ENCODE data around the gene ITGA11. TPM values are rescaled to one million over a fixed set of nuclear protein-coding genes. Genes with fewer than 3 reads are reported as not detected.

Gene ITGA11
- total and polyA plus RNA-seq, 2 donors (not counting 1 experiment from before 2014, with no cell fraction given), result not detected

GRCh38 chr15:68463996-68464395 lies 32.0 kb upstream of the ITGA11 start:
- Histone ChIP-seq H3K4me1 (ENCODE audit: control insufficient read depth in 2 of 2, insufficient read depth in 2 of 2, low read length in 2 of 2) (no peaks in the 10 kb centered on the region), H3K36me3 (replicated peaks in 1 of 2; ENCODE audit: control extremely low read depth in 1 of 2, control insufficient read depth in 1 of 2, extremely low read depth in 1 of 2, insufficient read depth in 2 of 2, low read length in 1 of 2) (no peaks in the 10 kb centered on the region), H3K4me2 (replicated peaks; ENCODE audit: low read depth, low read length, poor library complexity, severe bottlenecking) (no peak overlapping the region), H2AFZ (ENCODE audit: insufficient read depth, low read depth, low read length, poor library complexity, severe bottlenecking) (no peak overlapping the region), H4K20me1 (ENCODE audit: control insufficient read depth, insufficient read depth, low read length, poor library complexity, severe bottlenecking) (no peaks in the 10 kb centered on the region), H3K9ac (ENCODE audit: low read length) (no peak overlapping the region), H3K4me3 (ENCODE audit: control extremely low read depth in 1 of 5, extremely low read depth in 1 of 5, insufficient read depth in 1 of 5, low read depth in 2 of 5, low read length in 4 of 5) (no peak overlapping the region), H3K27me3 (replicated peaks in 1 of 4; ENCODE audit: control extremely low read depth in 1 of 4, control insufficient read depth in 3 of 4, insufficient read depth in 4 of 4, low read length in 3 of 4) (no peaks in the 10 kb centered on the region), H3K9me3 (ENCODE audit: control extremely low read depth in 1 of 3, control insufficient read depth in 2 of 3, insufficient read depth in 1 of 3, low read length in 2 of 3) (peaks cover 2 to 4% (median 3%) of the 10 kb centered on the region in 3 donors), H3K79me2 (ENCODE audit: control insufficient read depth, insufficient read depth, low read length) (no peaks in the 10 kb centered on the region), H3K27ac (ENCODE audit: low read length in 2 of 2) (no peak overlapping the region)
- Mint-ChIP-seq H3K4me3 (no peak overlapping the region), H3K27me3 (peaks cover 16% of the 10 kb centered on the region), H3K27ac (no peak overlapping the region), H3K4me1 (no peaks in the 10 kb centered on the region), H3K9me3 (ENCODE audit: insufficient read depth) (no peaks in the 10 kb centered on the region)
- intact Hi-C loops (cut with micrococcal nuclease), result no loop called here
- ChIA-PET POLR2A (no interaction called here), CTCF (no interaction called here)
- WGBS (ENCODE audit: insufficient coverage), result 93% methylated on average over 2 of the region's 3 CpGs
- DNase-seq (no peak), ATAC-seq (ENCODE audit: low read depth) (no peak)
- TF ChIP-seq EZH2 (IDR thresholded peaks at IDR 0.05; ENCODE audit: borderline replicate concordance, insufficient read depth, low read depth, low read length, poor library complexity, severe bottlenecking), result no peak
- no peak for TF ChIP-seq CTCF (IDR thresholded peaks at IDR 0.05)

GRCh38 chr15:68463444-68463843 lies 31.5 kb upstream of the ITGA11 start:
- Histone ChIP-seq H3K4me1 (ENCODE audit: control insufficient read depth in 2 of 2, insufficient read depth in 2 of 2, low read length in 2 of 2) (no peaks in the 10 kb centered on the region), H2AFZ (ENCODE audit: insufficient read depth, low read depth, low read length, poor library complexity, severe bottlenecking) (no peak overlapping the region), H3K36me3 (replicated peaks in 1 of 2; ENCODE audit: control extremely low read depth in 1 of 2, control insufficient read depth in 1 of 2, extremely low read depth in 1 of 2, insufficient read depth in 2 of 2, low read length in 1 of 2) (no peaks in the 10 kb centered on the region), H3K27me3 (replicated peaks in 1 of 4; ENCODE audit: control extremely low read depth in 1 of 4, control insufficient read depth in 3 of 4, insufficient read depth in 4 of 4, low read length in 3 of 4) (no peaks in the 10 kb centered on the region), H3K79me2 (ENCODE audit: control insufficient read depth, insufficient read depth, low read length) (no peaks in the 10 kb centered on the region), H3K4me2 (replicated peaks; ENCODE audit: low read depth, low read length, poor library complexity, severe bottlenecking) (no peak overlapping the region), H3K9me3 (ENCODE audit: control extremely low read depth in 1 of 3, control insufficient read depth in 2 of 3, insufficient read depth in 1 of 3, low read length in 2 of 3) (peaks cover 2 to 4% (median 3%) of the 10 kb centered on the region in 3 donors), H3K27ac (ENCODE audit: low read length in 2 of 2) (no peak overlapping the region), H3K4me3 (ENCODE audit: control extremely low read depth in 1 of 5, extremely low read depth in 1 of 5, insufficient read depth in 1 of 5, low read depth in 2 of 5, low read length in 4 of 5) (no peak overlapping the region), H4K20me1 (ENCODE audit: control insufficient read depth, insufficient read depth, low read length, poor library complexity, severe bottlenecking) (no peaks in the 10 kb centered on the region), H3K9ac (ENCODE audit: low read length) (no peak overlapping the region)
- Mint-ChIP-seq H3K4me1 (no peaks in the 10 kb centered on the region), H3K27ac (no peak overlapping the region), H3K9me3 (ENCODE audit: insufficient read depth) (no peaks in the 10 kb centered on the region), H3K4me3 (no peak overlapping the region), H3K27me3 (peaks cover 16% of the 10 kb centered on the region)
- 80% methylated on average over 1 of the region's 5 CpGs for WGBS (ENCODE audit: insufficient coverage)
- ChIA-PET POLR2A (no interaction called here), CTCF (no interaction called here)
- intact Hi-C loops (cut with micrococcal nuclease), result no loop called here
- DNase-seq, result no peak
- no peak for ATAC-seq (ENCODE audit: low read depth)
- no peak for TF ChIP-seq CTCF (IDR thresholded peaks at IDR 0.05)
- no peak for TF ChIP-seq EZH2 (IDR thresholded peaks at IDR 0.05; ENCODE audit: borderline replicate concordance, insufficient read depth, low read depth, low read length, poor library complexity, severe bottlenecking)
